H9 (cell line): ENCODE data around the gene PLAC9. TPM values are rescaled to one million over a fixed set of nuclear protein-coding genes. Genes with fewer than 3 reads are reported as not detected.

ENCODE experiments used
- DNase-seq: peaks from one replicate; pipeline ENCODE4 v3.0.0-alpha.2; 2017
- H2AFZ ChIP-seq: one replicate; pipeline ENCODE4 v1.6.1; 2013; ENCODE audit warnings: mild to moderate bottlenecking, low read length, control low read depth, moderate library complexity
- H2AK5ac ChIP-seq: 2 replicates; pipeline ENCODE4 v1.6.1; 2013; ENCODE audit warnings: low read length, control low read depth, mixed read lengths; ENCODE audit not compliant: insufficient read length
- H2BK120ac ChIP-seq: one replicate; pipeline ENCODE4 v1.6.1; 2013; ENCODE audit warnings: low read depth, mild to moderate bottlenecking, low read length, control low read depth, inconsistent platforms; ENCODE audit not compliant: poor library complexity, severe bottlenecking
- H2BK12ac ChIP-seq: 2 replicates; pipeline ENCODE4 v1.6.1; 2013; ENCODE audit warnings: low read length, control low read depth, mixed read lengths, low read depth; ENCODE audit not compliant: insufficient read length
- H2BK15ac ChIP-seq: 2 replicates; pipeline ENCODE4 v1.6.1; 2013; ENCODE audit warnings: low read depth, low read length, control low read depth
- H2BK20ac ChIP-seq: one replicate; pipeline ENCODE4 v1.6.1; 2013; ENCODE audit warnings: low read depth, mild to moderate bottlenecking, low read length, control low read depth, inconsistent platforms; ENCODE audit not compliant: poor library complexity, severe bottlenecking
- H2BK5ac ChIP-seq: 2 replicates; pipeline ENCODE4 v1.6.1; 2013; ENCODE audit warnings: low read length, control low read depth, mixed read lengths; ENCODE audit not compliant: insufficient read length
- H3K14ac ChIP-seq: 2 replicates; pipeline ENCODE4 v1.6.1; 2013; ENCODE audit warnings: low read length, control low read depth; ENCODE audit not compliant: insufficient read depth
- H3K18ac ChIP-seq: 2 replicates; pipeline ENCODE4 v1.6.1; 2013; ENCODE audit warnings: low read depth, mild to moderate bottlenecking, mixed read lengths, low read length, control low read depth; ENCODE audit not compliant: insufficient read length
- H3K23ac ChIP-seq: 2 replicates; pipeline ENCODE4 v1.6.1; 2013; ENCODE audit warnings: low read length, control low read depth, mixed read lengths, low read depth; ENCODE audit not compliant: insufficient read length
- H3K23me2 ChIP-seq: 2 replicates; pipeline ENCODE4 v1.6.1; 2013; ENCODE audit warnings: low read depth, mild to moderate bottlenecking, mixed read lengths, low read length, control low read depth; ENCODE audit not compliant: insufficient read length, poor library complexity, severe bottlenecking
- H3K27ac ChIP-seq: 2 replicates; pipeline ENCODE4 v1.5.1; 2013; ENCODE audit warnings: low read length, control low read depth, mixed read lengths, low read depth; ENCODE audit not compliant: insufficient read length
- H3K27me3 ChIP-seq: 2 replicates; pipeline ENCODE4 v1.6.1; 2013; ENCODE audit warnings: low read length, control low read depth, inconsistent platforms; ENCODE audit not compliant: insufficient read depth
- H3K4ac ChIP-seq: 2 replicates; pipeline ENCODE4 v1.6.1; 2013; ENCODE audit warnings: low read depth, mild to moderate bottlenecking, control low read depth, inconsistent platforms, low read length, moderate library complexity
- H3K4me1 ChIP-seq: 2 replicates; pipeline ENCODE4 v1.6.1; 2013; ENCODE audit warnings: low read length, control low read depth, inconsistent platforms; ENCODE audit not compliant: insufficient read depth
- H3K4me2 ChIP-seq: 2 replicates; pipeline ENCODE4 v1.6.1; 2013; ENCODE audit warnings: low read length, control low read depth, mixed read lengths; ENCODE audit not compliant: insufficient read length, insufficient read depth
- H3K56ac ChIP-seq: 2 replicates; pipeline ENCODE4 v1.6.1; 2013; ENCODE audit warnings: low read depth, mild to moderate bottlenecking, mixed read lengths, low read length, control low read depth; ENCODE audit not compliant: insufficient read length
- H3K79me1 ChIP-seq: 2 replicates; pipeline ENCODE4 v1.6.1; 2013; ENCODE audit warnings: low read depth, mild to moderate bottlenecking, moderate library complexity, low read length, control low read depth, inconsistent platforms; ENCODE audit not compliant: insufficient read depth, poor library complexity, severe bottlenecking
- H3K79me2 ChIP-seq: 2 replicates; pipeline ENCODE4 v1.6.1; 2013; ENCODE audit warnings: low read length, control low read depth, inconsistent platforms; ENCODE audit not compliant: insufficient read depth
- H3K9ac ChIP-seq: 2 replicates; pipeline ENCODE4 v1.6.1; 2013; ENCODE audit warnings: low read length, control low read depth, mixed read lengths; ENCODE audit not compliant: insufficient read length; ENCODE audit errors: extremely low read depth
- H3K9me3 ChIP-seq: one replicate; pipeline ENCODE4 v1.6.1; 2013; ENCODE audit warnings: low read depth, low read length, inconsistent platforms; ENCODE audit not compliant: control insufficient read depth
- H3T11ph ChIP-seq: one replicate; pipeline ENCODE4 v1.6.1; 2013; ENCODE audit warnings: mild to moderate bottlenecking, low read length, control low read depth, inconsistent platforms
- H4K20me1 ChIP-seq: one replicate; pipeline ENCODE4 v1.6.1; 2013; ENCODE audit not compliant: control insufficient read depth, insufficient read length, insufficient read depth
- H4K5ac ChIP-seq: 2 replicates; pipeline ENCODE4 v1.6.1; 2013; ENCODE audit warnings: low read depth, mild to moderate bottlenecking, mixed read lengths, low read length, control low read depth; ENCODE audit not compliant: insufficient read length
- H4K8ac ChIP-seq: replicated peaks from 2 replicates; pipeline ENCODE4 v1.6.1; 2013; ENCODE audit warnings: low read length, control low read depth, mixed read lengths, low read depth; ENCODE audit not compliant: insufficient read length
- H4K91ac ChIP-seq: 2 replicates; pipeline ENCODE4 v1.6.1; 2013; ENCODE audit warnings: low read depth, mild to moderate bottlenecking, moderate library complexity, mixed read lengths, low read length, control low read depth; ENCODE audit not compliant: insufficient read length
- H3K27ac Mint-ChIP-seq, 3 experiments: 2 replicates in 2 of 3; 3 replicates in 1 of 3; pipeline ENCODE4 v1.8.0; 2020 to 2021; ENCODE audit warnings: mixed read lengths in 3 of 3, mild to moderate bottlenecking in 1 of 3, moderate library complexity in 1 of 3
- H3K27me3 Mint-ChIP-seq: 2 replicates; pipeline ENCODE4 v1.8.0; 2021; ENCODE audit warnings: low read depth, mild to moderate bottlenecking, moderate library complexity, mixed read lengths
- H3K36me3 Mint-ChIP-seq, 3 experiments: 2 replicates in 2 of 3; 3 replicates in 1 of 3; pipeline ENCODE4 v1.8.0; 2020 to 2021; ENCODE audit warnings: low read depth in 3 of 3, mixed read lengths in 3 of 3; ENCODE audit not compliant: insufficient read depth in 1 of 3
- H3K4me1 Mint-ChIP-seq, 2 experiments: 2 replicates each; pipeline ENCODE4 v1.8.0; 2020; ENCODE audit warnings: mixed read lengths in 2 of 2
- H3K4me3 Mint-ChIP-seq, 2 experiments: 2 replicates in 1 of 2; 3 replicates in 1 of 2; pipeline ENCODE4 v1.8.0; 2020 to 2021; ENCODE audit warnings: mild to moderate bottlenecking in 2 of 2, mixed read lengths in 2 of 2, moderate library complexity in 1 of 2
- H3K9me3 Mint-ChIP-seq, 2 experiments: 2 replicates in 1 of 2; 3 replicates in 1 of 2; pipeline ENCODE4 v1.8.0; 2020; ENCODE audit warnings: mild to moderate bottlenecking in 2 of 2, mixed read lengths in 2 of 2, moderate library complexity in 1 of 2
- CTCF ChIP-seq: fragments of 200-600 bp; sonication (generic); conservative IDR thresholded peaks from 3 replicates; pipeline ENCODE4 v1.8.0; 2021; ENCODE audit warnings: antibody characterized with exemption, mild to moderate bottlenecking
- WGBS: extraction: QIAGEN DNeasy Blood & Tissue Kit; methylation state at CpG from one replicate; pipeline ENCODE4 v1.1.7; 2013; ENCODE audit warnings: missing lambda C conversion rate, low lambda C conversion rate, mixed read lengths; ENCODE audit not compliant: insufficient read length; ENCODE audit errors: extremely low coverage; 5-methylcytosine and 5-hydroxymethylcytosine counted together
- total RNA-seq: library from RNA; stranded (reverse); gene quantifications from 2 replicates; pipeline ENCODE4 v1.2.1, GENCODE V29; 2021

The PLAC9 gene
- total RNA-seq, 1 experiment from 2014 or later: 4.3 TPM

- Histone ChIP-seq H4K20me1 (no peaks in the 10 kb centered on the region), H3K18ac (no peak overlapping the region), H2BK12ac (no peak overlapping the region), H3K23ac (no peak overlapping the region), H3K4me1 (no peaks in the 10 kb centered on the region), H2BK20ac (no peak overlapping the region), H3K4ac (no peak overlapping the region), H3K56ac (no peak overlapping the region), H3K27ac (no peak overlapping the region), H3K23me2 (peaks cover 4% of the 10 kb centered on the region), H3T11ph (no peak overlapping the region), H2AFZ (no peak overlapping the region), H3K14ac (no peak overlapping the region; the same call in 1 of the 2 replicates), H3K9ac (no peak overlapping the region), H3K79me1 (no peaks in the 10 kb centered on the region), H2BK120ac (no peak overlapping the region), H4K5ac (no peak overlapping the region), H3K9me3 (no peaks in the 10 kb centered on the region), H2BK15ac (no peak overlapping the region), H4K8ac (no peak overlapping the region), H3K79me2 (no peaks in the 10 kb centered on the region), H2BK5ac (no peak overlapping the region), H3K27me3 (no peaks in the 10 kb centered on the region; the same call in 1 of the 2 replicates), H3K4me2 (no peak overlapping the region), H2AK5ac (no peak overlapping the region), H4K91ac (no peak overlapping the region)
- no CpG with 5 or more reads among the region's 14 CpGs for WGBS
- no peak for TF ChIP-seq CTCF
- H3K4me3 Mint-ChIP-seq: no peak overlapping the region
- H3K36me3 Mint-ChIP-seq: no peaks in the 10 kb centered on the region; a peak in 2 of 7 replicates
- peaks cover 0 to 3% of the 10 kb centered on the region in 2 experiments; a peak in 2 of 5 replicates for H3K9me3 Mint-ChIP-seq
- no peak for DNase-seq
- H3K27me3 Mint-ChIP-seq: peaks cover 23% of the 10 kb centered on the region
- no peak overlapping the region for H3K27ac Mint-ChIP-seq
- peaks cover 19 to 26% of the 10 kb centered on the region in 2 experiments for H3K4me1 Mint-ChIP-seq
Measured at GRCh38 chr10:80137031-80137862, 4.7 kb downstream of the PLAC9 start.
